OCI-M1 (cell line): ENCODE data around the gene INPP4B.
A peak's percentile ranks its signal among the peaks of the same experiment; 100 is the strongest.
"Not testable (repeated sequence)": the region's sequence is repeated elsewhere in the genome, so short reads cannot be mapped to it uniquely, and the experiment has no call there.

Source experiments
- DNase-seq: peaks from one replicate; lab custom pipeline; 2025; lab: John Stamatoyannopoulos, UW

INPP4B gene

GRCh38 chr4:142408003-142408441 is 438.1 kb downstream of the INPP4B start:
- no peak for DNase-seq

DNA sequence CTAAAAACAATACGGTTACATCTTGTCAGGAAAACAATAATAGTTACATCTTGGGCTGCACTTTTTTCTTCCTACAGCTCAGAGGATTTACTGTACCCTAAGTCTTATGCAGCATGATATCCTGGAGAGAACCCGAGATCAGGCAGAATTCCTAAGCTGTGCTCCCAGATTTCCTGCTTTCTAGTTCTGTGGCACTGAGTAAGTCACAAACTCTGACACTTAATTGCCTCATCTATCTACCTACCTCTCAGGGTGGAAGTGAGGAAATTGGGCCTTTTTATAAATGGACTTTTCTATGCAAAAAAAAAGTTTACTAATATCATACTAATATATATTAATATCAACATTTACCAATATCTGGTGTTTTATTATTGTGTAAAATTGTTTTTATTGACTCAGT is 438.5 kb downstream of the INPP4B start:
- DNase-seq: no peak

DNA sequence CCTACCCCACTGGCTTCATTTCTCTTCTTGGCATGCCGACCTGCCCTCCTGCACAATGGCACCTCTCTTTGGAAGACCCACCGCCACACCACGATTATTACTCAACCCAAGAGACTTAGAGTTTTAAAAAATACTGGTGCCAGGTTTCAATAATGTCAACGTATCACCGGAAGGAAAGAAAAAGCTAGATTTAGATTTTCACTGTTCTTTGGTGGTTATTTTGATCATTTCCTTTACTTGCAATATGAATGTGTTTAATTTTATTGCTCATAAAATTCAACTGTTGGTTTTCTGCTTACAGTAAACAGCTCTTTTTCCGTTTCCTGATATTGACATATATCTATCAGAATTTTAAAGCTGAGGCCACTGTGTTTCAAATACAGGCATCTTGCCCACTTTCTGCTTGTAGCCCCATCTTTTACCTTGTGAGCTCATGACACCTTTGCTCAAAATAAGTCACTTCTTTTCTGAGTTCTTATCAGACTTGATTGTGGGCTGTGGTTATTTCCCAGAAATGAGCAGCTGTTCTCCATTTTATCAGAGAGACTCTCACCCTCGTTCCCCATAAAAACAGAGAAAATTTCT is 439.1 kb downstream of the INPP4B start:
- peak; percentile 83 for DNase-seq

- peak; percentile 76 for DNase-seq
Measured at GRCh38 chr4:142406499-142406835, 439.6 kb downstream of the INPP4B start.

- DNase-seq: peak; percentile 93
Measured at GRCh38 chr4:142405695-142406498, 440.2 kb downstream of the INPP4B start.

DNA sequence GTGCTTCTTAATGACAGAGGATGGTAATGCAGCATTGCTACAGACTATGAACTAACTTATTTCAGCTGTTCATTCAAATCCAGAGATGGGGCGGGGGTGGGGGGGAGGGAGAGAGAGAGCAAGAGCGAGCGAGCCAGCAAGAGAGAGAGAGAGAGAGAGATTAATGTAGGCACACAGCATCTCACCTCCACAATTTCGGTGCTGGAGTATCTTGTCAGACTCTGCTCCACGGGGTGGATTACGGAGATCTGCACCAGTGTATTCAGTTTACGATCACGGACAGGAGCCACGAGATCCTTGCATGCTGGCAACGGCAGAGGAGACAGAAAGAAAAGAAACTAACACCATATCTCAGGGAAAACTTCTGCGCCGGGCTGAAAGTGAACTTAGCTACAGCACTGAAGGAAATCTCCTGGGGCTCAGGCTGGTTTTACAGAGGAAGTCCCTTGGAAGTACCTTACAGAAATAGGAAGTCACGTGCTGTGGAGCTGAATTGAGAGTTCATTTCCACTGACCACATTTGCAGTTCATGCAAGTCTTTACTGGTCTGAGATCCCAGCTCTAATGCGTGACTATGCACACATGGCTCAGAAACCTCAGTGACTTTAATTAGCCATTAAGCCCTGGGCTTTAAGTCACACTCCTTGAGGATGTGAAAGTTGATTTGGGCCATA is 440.9 kb downstream of the INPP4B start:
- DNase-seq: peak; percentile 95

DNA sequence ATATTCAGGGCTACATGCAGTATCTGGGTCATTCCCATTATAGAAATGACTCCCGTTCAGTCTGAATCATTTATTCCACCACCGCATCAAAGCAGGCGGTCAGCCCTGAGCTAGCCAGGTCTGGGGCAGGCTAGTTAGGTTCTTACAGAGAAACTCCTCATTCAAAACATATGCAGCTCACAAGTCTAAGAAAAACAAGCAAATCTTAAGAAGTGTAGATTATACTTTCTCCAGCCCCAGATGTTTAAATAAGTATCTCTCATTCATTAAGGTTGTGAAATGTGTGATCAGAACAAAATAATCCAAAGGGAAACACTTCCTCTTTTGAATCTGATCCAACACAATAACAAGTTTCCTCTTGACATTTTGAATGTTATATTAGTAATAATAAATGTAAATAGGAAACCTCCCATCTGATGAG is 441.9 kb downstream of the INPP4B start:
- DNase-seq: peak; percentile 84

GRCh38 chr4:142402900-142403299 is 443.2 kb downstream of the INPP4B start:
- DNase-seq: peak; percentile 65

DNA sequence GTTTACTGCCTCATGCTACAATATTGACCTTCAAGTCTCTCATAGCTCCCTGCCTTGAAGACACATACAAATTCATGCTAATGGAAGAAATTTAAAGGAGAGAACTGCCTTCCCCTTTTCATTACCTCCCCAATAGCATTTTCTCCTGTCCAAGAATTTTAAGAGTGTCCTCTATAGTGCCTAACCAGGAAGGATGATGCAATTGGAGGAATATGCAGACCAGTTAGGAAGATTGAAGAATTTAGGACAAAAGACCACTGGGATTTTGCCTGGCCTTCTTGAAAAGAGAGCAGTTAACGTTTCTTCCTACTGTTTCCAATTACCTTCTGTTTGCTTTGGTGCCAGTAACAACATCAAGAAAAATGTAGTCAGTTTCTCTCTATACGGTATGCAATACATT is 443.9 kb downstream of the INPP4B start:
- DNase-seq: peak; percentile 36

DNA sequence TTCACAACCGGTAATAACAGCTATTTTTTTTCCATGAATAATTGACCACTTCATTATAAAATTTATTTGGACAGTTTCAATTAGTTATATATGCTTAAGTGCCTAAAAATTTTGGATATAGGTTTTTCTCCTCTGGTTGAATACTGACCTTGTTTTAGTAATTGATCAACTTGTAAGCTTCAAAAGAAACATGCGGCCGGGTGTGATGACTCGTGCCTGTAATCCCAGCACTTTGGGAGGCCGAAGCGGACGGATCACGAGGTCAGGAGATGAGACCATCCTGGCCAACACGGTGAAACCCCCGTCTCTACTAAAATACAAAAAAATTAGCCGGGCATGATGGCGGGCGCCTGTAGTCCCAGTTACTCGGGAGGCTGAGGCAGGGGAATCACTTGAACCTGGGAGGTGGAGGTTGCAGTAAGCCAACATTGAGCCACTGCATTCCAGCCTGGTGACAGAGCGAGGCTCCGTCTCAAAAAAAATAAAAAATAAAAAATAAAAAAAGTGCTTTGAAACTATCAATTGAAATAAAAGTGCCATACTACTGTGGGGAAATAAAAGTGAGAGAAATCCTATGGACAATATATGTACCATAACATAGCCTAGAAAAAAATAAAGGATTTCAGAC is 448.6 kb downstream of the INPP4B start:
- DNase-seq: not testable (repeated sequence)

GRCh38 chr4:142396279-142396678 is 449.8 kb downstream of the INPP4B start:
- DNase-seq: no peak

DNA sequence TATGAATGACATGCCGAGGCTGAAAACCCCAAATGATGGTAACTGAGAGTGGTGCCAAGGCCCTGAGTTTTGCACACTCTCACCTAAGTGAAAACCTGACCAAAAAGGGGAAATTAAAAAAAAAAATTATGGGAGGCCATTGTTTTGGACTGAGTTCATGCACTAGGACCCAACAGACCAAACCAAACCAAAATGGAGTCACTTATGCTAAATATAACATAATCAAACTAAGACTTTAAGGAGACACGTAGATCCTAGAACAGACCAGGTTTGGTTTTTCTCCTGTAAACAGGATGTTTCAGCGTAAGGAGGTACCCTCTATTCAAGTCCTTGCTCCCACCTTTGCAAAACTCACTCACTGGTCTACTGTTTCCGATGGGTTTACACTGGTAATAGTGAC is 453.0 kb downstream of the INPP4B start:
- no peak for DNase-seq

DNA sequence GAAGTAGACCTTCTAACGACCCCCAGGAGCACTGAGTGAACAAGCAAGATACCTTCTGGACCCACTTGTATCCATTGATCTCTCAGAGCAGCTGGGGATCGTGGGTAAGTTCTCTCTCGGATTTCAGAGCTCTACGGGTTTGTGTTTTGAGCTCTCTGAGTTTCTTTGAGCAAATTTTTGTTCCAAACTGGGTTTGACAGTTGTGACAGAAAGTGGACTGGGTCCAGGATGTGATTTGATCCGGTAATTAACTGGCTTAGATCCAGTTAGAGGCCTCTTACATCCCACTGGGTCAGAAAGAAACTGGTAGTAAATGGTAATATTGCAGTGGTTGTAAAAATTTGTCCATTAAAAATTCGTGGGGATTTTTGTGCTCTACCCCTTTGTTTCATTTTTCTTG is 459.2 kb downstream of the INPP4B start:
- no peak for DNase-seq

GRCh38 chr4:142386449-142386848 is 459.7 kb downstream of the INPP4B start:
- DNase-seq: no peak

DNA sequence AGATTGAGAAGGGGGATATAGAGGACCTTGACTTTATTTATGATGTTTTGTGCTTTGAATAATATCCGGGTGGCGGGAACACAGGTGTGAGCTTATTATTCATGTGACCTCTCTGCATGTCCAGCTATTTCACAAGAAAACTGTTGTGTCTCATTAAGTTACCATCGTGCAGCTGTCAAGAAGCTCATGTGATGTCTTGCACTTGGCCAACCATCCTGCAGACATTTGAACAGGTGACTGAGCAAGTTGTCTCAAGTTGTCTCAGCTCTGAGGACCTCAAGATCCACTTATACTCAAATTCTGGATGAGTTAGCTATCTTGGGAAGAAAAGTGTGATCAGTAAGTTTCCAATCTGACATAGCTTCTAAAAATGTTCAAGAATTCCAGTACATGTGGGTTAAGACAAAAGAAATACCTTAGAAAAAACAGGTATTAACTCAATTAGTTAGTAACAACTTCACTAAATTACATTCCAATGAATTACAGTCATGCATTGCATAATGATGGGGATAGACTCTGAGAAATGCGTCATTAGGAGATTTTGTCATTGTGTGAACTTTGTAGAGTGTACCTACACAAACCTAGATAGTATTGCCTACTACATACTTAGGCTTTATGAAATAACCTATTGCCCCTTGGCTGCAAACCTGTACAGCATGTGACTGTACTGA is 462.2 kb downstream of the INPP4B start:
- no peak for DNase-seq

GRCh38 chr4:142383354-142383753 is 462.7 kb downstream of the INPP4B start:
- DNase-seq: peak; percentile 36

- DNase-seq: no peak
Measured at GRCh38 chr4:142380052-142380602, 466.0 kb downstream of the INPP4B start.

- DNase-seq: peak; percentile 32
Measured at GRCh38 chr4:142379277-142380051, 466.6 kb downstream of the INPP4B start.

- no peak for DNase-seq
Measured at GRCh38 chr4:142378179-142378578, 467.9 kb downstream of the INPP4B start.

- no peak for DNase-seq
Measured at GRCh38 chr4:142377342-142378091, 468.6 kb downstream of the INPP4B start.
